CD4-positive, alpha-beta T cell treated with Interleukin-2 at 100 ng/mL for 4 hours (primary cell): Measurements from ENCODE around the gene NCCRP1.

ENCODE experiments used
- DNase-seq: peaks from one replicate; pipeline ENCODE4 v3.0.0-alpha.2; 2020; ENCODE audit warnings: low spot score

Gene NCCRP1

GRCh38 chr19:39246951-39247669, 50.3 kb downstream of the NCCRP1 start:
- peak; percentile 39 for DNase-seq

DNA sequence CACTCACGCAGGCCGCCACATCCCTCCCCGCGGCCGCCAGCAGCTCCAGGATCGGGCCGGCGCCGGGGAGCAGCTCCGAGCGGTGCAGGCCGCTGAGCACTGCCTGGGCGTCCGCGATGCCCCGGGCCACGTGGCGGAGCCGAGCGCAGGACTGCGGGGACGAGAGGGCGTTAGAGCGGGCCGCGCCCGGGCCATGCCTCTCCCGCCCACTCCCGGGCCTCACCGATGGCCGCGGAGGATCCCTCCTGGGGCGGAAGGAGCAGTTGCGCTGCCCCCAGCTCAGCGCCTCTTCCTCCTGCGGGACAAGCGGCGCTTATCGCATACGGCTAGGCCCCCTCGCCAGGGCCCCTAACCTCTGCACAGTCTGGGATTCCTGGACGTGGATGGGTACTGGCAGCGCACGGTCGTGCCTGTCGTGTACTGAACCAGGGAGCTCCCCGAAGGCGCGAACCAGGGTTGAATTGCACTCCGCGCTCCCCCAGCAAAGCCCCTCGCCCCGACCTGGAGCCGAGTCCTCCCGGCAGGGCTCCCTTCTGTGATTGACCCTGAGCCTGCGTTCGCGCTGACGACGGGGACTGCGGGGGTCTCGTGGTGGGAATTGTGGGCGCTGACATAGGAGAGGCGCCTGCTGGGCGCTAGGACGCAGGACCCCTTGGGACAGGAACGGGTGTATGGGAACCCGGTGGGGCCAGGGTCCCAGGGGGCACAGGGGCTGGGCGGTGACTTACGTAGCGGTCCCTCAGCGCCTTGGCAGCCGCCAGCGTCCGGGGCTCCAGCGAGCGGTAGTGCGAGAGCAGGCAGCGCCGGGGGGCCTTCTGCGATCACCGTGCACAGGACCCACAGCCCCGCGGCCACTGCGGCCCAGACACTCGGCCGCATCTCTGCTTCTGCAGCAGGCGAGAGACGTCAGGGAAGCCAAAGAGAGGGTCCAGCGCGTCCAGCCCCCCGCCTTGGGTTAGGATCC, 51.2 kb downstream of the NCCRP1 start:
- DNase-seq: no peak

- no peak for DNase-seq
Observed at GRCh38 chr19:39248806-39249205, 52.0 kb downstream of the NCCRP1 start, which contains the start of gene IFNL4. Gene IFNL4, minus strand, starts transcription at chr19:39248856.

- no peak for DNase-seq
Observed at GRCh38 chr19:39251081-39251480, 54.3 kb downstream of the NCCRP1 start.
